Fibroblast of lung (primary cell): Measurements from ENCODE around the gene DLK1.

Experiments used
- EZH2 ChIP-seq: IDR thresholded peaks from 2 replicates; pipeline ENCODE4 v1.5.1; 2012; ENCODE audit warnings: low read length, control low read depth, mild to moderate bottlenecking; ENCODE audit errors: missing control alignments
- TF ChIP-seq, protein P1 (sequence below), 2 donors: IDR thresholded peaks in 1 of 2; conservative IDR thresholded peaks in 1 of 2; 1 replicate in 1 of 2; 2 replicates in 1 of 2; pipeline ENCODE4 v1.5.1; 2011 to 2012; ENCODE audit warnings: low read length in 2 of 2, control low read depth in 1 of 2, inconsistent platforms in 1 of 2, low read depth in 1 of 2, mild to moderate bottlenecking in 1 of 2

- TF ChIP-seq, protein P1, sequence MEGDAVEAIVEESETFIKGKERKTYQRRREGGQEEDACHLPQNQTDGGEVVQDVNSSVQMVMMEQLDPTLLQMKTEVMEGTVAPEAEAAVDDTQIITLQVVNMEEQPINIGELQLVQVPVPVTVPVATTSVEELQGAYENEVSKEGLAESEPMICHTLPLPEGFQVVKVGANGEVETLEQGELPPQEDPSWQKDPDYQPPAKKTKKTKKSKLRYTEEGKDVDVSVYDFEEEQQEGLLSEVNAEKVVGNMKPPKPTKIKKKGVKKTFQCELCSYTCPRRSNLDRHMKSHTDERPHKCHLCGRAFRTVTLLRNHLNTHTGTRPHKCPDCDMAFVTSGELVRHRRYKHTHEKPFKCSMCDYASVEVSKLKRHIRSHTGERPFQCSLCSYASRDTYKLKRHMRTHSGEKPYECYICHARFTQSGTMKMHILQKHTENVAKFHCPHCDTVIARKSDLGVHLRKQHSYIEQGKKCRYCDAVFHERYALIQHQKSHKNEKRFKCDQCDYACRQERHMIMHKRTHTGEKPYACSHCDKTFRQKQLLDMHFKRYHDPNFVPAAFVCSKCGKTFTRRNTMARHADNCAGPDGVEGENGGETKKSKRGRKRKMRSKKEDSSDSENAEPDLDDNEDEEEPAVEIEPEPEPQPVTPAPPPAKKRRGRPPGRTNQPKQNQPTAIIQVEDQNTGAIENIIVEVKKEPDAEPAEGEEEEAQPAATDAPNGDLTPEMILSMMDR (conservative IDR thresholded peaks at IDR 0.05 in 1 of 2, IDR thresholded peaks at IDR 0.05 in 1 of 2; ENCODE audit: low read depth in 1 of 2, low read length in 2 of 2) = no peak
- TF ChIP-seq EZH2 = no peak
These were observed 20.4 kb downstream of the DLK1 start for GRCh38 chr14:100747021-100747586.
